GM10266 (cell line): Measurements from ENCODE around the gene TMPO.
A peak's percentile ranks its signal among the peaks of the same experiment; 100 is the strongest.
"Not testable (repeated sequence)": the region's sequence is repeated elsewhere in the genome, so short reads cannot be mapped to it uniquely, and the experiment has no call there.

Source experiments
- DNase-seq: peaks from one replicate; pipeline ENCODE4 v3.0.0; 2012; ENCODE audit errors: extremely low spot score
- CTCF ChIP-seq: IDR thresholded peaks from 2 replicates; pipeline ENCODE4 v1.5.1; 2012; ENCODE audit warnings: mild to moderate bottlenecking, low read depth; ENCODE audit not compliant: control insufficient read depth, insufficient read depth; ENCODE audit errors: missing control alignments

The TMPO gene

DNA sequence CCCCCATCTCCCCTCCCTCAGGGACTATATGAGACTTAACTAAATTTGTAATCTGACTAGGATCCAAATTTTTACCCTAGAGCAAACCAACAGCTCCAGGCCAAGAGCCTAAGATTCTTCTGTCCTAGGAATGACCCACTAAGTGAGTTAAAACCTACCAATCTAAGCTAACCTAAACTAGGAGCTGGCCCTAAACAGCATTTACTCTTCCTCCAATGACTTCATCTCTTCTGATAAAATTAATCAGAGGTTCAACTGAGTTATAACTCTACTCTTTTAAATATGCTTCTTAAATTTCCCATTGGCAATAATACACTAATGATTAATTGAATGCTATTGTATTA lies 39.9 kb upstream of the TMPO start:
- TF ChIP-seq CTCF = no peak

GRCh38 chr12:98478606-98479005 lies 36.8 kb upstream of the TMPO start:
- DNase-seq = no peak
- no peak for TF ChIP-seq CTCF

More for the DNA sequence above, 39.9 kb upstream of the TMPO start:
- DNase-seq = no peak

- DNase-seq = no peak
- TF ChIP-seq CTCF = no peak
Measured at GRCh38 chr12:98483621-98484503, 31.5 kb upstream of the TMPO start.

DNA sequence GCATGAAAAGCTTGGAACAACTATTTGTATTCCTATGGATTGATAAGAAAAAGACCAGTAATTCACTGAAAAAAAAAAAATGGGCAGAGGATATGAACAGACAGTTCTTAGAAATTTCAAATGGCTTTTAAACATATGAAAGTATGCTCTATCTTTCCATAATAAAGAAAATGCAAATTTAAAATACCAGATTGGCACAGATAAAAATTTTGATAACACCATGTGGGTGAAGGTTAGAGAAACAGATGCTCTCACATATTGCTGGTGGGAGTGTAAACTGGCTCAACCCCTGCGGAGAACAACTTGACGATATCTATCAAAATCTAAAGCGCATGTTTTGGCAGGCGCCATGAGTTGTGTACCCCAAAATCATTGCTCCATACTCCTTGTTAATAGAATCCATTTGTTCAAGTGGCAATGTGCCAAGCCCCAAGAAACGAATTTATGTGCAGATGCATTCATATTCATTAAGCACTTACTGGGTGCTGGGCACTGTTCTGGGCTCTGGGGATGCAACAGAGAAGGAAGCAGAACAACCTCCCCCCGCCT lies 29.5 kb upstream of the TMPO start:
- no peak for DNase-seq
- no peak for TF ChIP-seq CTCF

DNA sequence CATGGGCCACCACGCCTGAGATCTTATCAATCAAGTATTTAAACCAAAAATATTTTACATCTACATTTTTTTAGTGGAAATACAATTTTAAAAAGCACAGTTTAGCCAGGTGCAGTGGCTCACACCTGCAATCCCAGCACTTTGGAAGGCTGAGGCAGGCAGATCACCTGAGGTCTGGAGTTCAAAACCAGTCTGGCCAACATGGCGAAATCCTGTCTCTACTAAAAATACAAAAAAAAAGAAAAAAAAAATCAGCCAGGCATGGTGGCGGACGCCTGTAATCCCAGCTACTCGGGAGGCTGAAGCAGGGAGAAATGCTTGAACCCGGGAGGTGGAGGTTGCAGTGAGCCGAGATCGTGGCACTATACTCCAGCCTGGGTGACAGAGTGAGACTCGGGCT lies 27.0 kb upstream of the TMPO start:
- DNase-seq = not testable (repeated sequence)

DNA sequence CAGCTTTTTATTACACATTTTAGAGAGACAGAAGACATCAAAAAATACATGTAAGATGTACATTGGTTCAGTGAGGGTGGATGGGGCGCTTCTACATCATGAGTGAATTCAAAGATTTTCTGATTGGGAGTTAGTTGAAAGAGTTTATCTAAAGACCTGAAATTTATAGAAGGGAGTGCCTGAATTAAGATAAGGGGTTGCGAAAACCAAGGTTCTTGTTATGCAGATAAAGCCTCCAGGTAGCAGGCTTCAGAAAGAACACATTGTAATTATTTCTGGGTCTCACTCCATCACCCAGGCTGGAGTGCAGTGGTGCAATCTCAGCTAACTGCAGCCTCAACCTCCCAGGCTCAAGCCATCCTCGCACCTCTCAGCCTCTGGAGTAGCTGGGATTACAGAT lies 26.2 kb upstream of the TMPO start:
- no peak for DNase-seq
- no peak for TF ChIP-seq CTCF

DNA sequence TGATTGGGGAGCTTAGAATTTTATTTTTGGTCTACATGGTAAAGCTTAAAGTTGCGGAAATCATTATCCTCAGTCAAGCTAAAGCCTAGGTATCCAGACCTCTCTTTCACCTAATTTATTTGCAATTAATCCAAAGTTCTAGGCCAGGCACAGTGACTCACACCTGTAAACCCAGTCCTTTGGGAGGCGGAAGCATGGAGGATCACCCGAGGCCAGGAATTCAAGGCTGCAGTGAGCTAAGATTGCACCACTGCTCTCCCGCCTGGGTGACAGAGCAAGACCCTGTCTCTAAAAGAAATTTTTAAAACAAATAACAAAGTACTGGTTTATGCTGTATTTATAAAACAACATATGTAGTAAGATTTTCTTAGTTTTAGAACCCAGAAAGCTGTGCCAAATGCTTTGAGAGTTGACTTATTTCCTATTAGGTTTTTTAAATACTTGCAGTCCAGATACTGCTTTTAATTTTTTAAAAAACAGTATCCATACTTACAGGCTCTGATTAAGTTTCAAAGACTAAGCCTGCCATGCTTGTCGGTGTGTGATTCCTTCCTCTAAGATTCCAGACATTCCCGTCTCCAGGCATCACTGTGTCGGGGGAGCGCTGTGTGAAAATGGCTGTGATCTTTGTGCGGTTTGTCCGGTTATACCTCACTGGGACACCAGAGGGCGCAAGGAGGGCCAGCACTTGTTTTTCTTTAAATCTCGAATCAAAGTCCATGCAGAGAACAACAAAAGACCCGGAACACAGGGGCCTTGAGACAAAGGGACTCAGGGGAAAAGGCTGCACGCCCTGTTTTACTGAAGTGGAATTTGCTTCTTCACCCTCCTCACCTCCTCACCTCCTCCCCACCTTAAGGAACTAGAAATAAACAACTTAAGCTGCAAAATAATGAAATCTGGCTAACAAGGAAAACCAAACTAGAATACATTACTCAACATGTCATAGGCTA lies 24.6 kb upstream of the TMPO start:
- TF ChIP-seq CTCF = peak; percentile 88
- peak; percentile 67 for DNase-seq
